Kidney (tissue), 14 donors: ENCODE measurements around the gene NR2C2AP. TPM values are rescaled to one million over a fixed set of nuclear protein-coding genes. Genes with fewer than 3 reads are reported as not detected.
A peak's percentile ranks its signal among the peaks of the same experiment; 100 is the strongest.

Source experiments
- DNase-seq, 5 donors: peaks; one replicate each; pipeline ENCODE4 v3.0.0-alpha.2; 2013 to 2020
- FAIRE-seq: peaks from 2 replicates; lab custom pipeline; 2012; peaks lifted over from hg19 to GRCh38; lab: Jason Lieb, UNC
- H3K27ac ChIP-seq, 2 donors: one replicate each; pipeline ENCODE4 v1.7.0; 2013; ENCODE audit warnings: low read depth in 2 of 2, low read length in 2 of 2, inconsistent platforms in 1 of 2
- H3K27me3 ChIP-seq: one replicate; pipeline ENCODE4 v1.7.1; 2013; ENCODE audit warnings: low read length, inconsistent platforms; ENCODE audit not compliant: control insufficient read depth, insufficient read depth
- H3K36me3 ChIP-seq, 3 donors: one replicate each; pipeline versions ENCODE4 v1.7.0 to v1.7.1; 2013; ENCODE audit warnings: low read length in 3 of 3, control low read depth in 1 of 3, inconsistent platforms in 1 of 3; ENCODE audit not compliant: insufficient read depth in 3 of 3, control insufficient read depth in 2 of 3
- H3K4me1 ChIP-seq, 3 donors: one replicate each; pipeline versions ENCODE4 v1.7.0 to v1.7.1; 2013; ENCODE audit warnings: low read length in 3 of 3, inconsistent platforms in 1 of 3, low read depth in 1 of 3; ENCODE audit not compliant: control insufficient read depth in 2 of 3, insufficient read depth in 2 of 3
- H3K4me3 ChIP-seq, 3 donors: one replicate each; pipeline versions ENCODE4 v1.7.0 to v1.8.1; 2013; ENCODE audit warnings: low read length in 3 of 3, control low read depth in 1 of 3, inconsistent platforms in 1 of 3
- H3K9ac ChIP-seq, 3 donors: one replicate each; pipeline versions ENCODE4 v1.7.0 to v1.7.1; 2013; ENCODE audit warnings: low read length in 3 of 3, control low read depth in 1 of 3, inconsistent platforms in 1 of 3
- H3K9me3 ChIP-seq, 3 donors: one replicate each; pipeline versions ENCODE4 v1.7.0 to v1.7.1; 2013; ENCODE audit warnings: low read length in 3 of 3, control low read depth in 1 of 3, inconsistent platforms in 1 of 3; ENCODE audit not compliant: control insufficient read depth in 2 of 3, insufficient read depth in 1 of 3
- CTCF ChIP-seq: IDR thresholded peaks from 3 replicates; pipeline ENCODE4 v1.5.1; 2012; ENCODE audit warnings: mild to moderate bottlenecking, moderate library complexity, borderline replicate concordance; ENCODE audit not compliant: insufficient read depth; ENCODE audit errors: extremely low read depth
- intact Hi-C: fragments of 100-400 bp; cut with DNase I; formaldehyde crosslinking; loops from one replicate; pipeline ENCODE4 v1.11.1; 2022
- polyA plus RNA-seq: library from polyadenylated mRNA; stranded (reverse); fragments of 350-450 nt; fragmentation: Illumina TruSeq; extraction: RNeasy Lipid Tissue Mini Kit (QIAGEN cat#74804); gene quantifications from one replicate; pipeline ENCODE4 v1.2.3, GENCODE V29; 2014; ENCODE audit warnings: low read depth, low replicate concordance; ENCODE audit not compliant: insufficient read depth
- total RNA-seq: library from RNA; stranded (reverse); fragmentation: NEBNext Ultra II Directional; extraction: Animal tissue kit (Norgen Biotek cat#: 25700); gene quantifications from one replicate; pipeline ENCODE4 v1.2.1, GENCODE V29; 2021
- donor health status: control.
- donor health status: control.
- donor health status: control.
- donor health status: control.
- donor health status: control.
- donor health status: DM: yes; HTN: yes; CAD: no.
- donor health status: Normal renal cell carcinoma (clear cell type).

NR2C2AP gene
- total and polyA plus RNA-seq, 2 donors from 2014 or later = 13.5 to 15.5 TPM

GRCh38 chr19:19205416-19206410 is 2.5 kb upstream of the NR2C2AP start:
- Histone ChIP-seq H3K4me3 (no peak overlapping the region), H3K36me3 (no peaks in the 10 kb centered on the region), H3K9me3 (no peaks in the 10 kb centered on the region), H3K9ac (no peak overlapping the region), H3K4me1 (peaks cover 0 to 8% (median 0%) of the 10 kb centered on the region in 3 donors), H3K27me3 (peaks cover 2% of the 10 kb centered on the region), H3K27ac (no peak overlapping the region)
- FAIRE-seq = no peak
- intact Hi-C loops = no loop called here
- no peak for TF ChIP-seq CTCF
- peak in 2 of 5 donors; percentile 25 to 36 for DNase-seq

- no peak overlapping the region for H3K9ac ChIP-seq
- peaks cover 0 to under 1% (median 0%) of the 10 kb centered on the region in 3 donors for H3K36me3 ChIP-seq
- DNase-seq (peak in 1 of 5 donors; percentile 31), FAIRE-seq (no peak)
- peaks cover 0 to 8% (median 0%) of the 10 kb centered on the region in 3 donors for H3K4me1 ChIP-seq
- H3K27ac ChIP-seq = no peak overlapping the region
- no peaks in the 10 kb centered on the region for H3K9me3 ChIP-seq
- intact Hi-C loops = no loop called here
- H3K27me3 ChIP-seq = no peaks in the 10 kb centered on the region
- H3K4me3 ChIP-seq = no peak overlapping the region
- no peak for TF ChIP-seq CTCF
Observed at GRCh38 chr19:19204181-19204580, 967 bp upstream of the NR2C2AP start.

GRCh38 chr19:19202707-19203011 is 555 bp downstream of the NR2C2AP start:
- peak overlapping the region in 1 of 2 donors; percentile 46 for H3K27ac ChIP-seq
- peak in 1 of 5 donors; percentile 5 for DNase-seq
- H3K4me3 ChIP-seq = peak overlapping the region; percentile 68 to 82 (median 72)
- H3K9me3 ChIP-seq = no peaks in the 10 kb centered on the region
- intact Hi-C loops = no loop called here
- H3K9ac ChIP-seq = peak overlapping the region; percentile 32 to 76 (median 57)
- TF ChIP-seq CTCF = no peak
- H3K4me1 ChIP-seq = peaks cover 0 to 8% (median 0%) of the 10 kb centered on the region in 3 donors
- no peaks in the 10 kb centered on the region for H3K27me3 ChIP-seq
- H3K36me3 ChIP-seq = peaks cover 0 to 9% (median 8%) of the 10 kb centered on the region in 3 donors
- FAIRE-seq = no peak
